ENCODE data around the gene NNT.
"Not testable (repeated sequence)": the region's sequence is repeated elsewhere in the genome, so short reads cannot be mapped to it uniquely, and the experiment has no call there.

NNT gene

GRCh38 chr5:43676083-43676840, 73.3 kb downstream of the NNT start:
- DNase-seq = no peak

GRCh38 chr5:43677253-43677652, 74.3 kb downstream of the NNT start:
- no peak for DNase-seq

GRCh38 chr5:43679214-43679613, 76.2 kb downstream of the NNT start:
- DNase-seq = no peak

- no peak for DNase-seq
Observed at GRCh38 chr5:43680286-43680685, 77.3 kb downstream of the NNT start.

GRCh38 chr5:43683884-43684471, 81.0 kb downstream of the NNT start:
- DNase-seq = no peak

GRCh38 chr5:43685252-43685950, 82.4 kb downstream of the NNT start:
- no peak for DNase-seq

- no peak for DNase-seq
Observed at GRCh38 chr5:43687275-43687674, 84.3 kb downstream of the NNT start.

GRCh38 chr5:43691275-43691674, 88.3 kb downstream of the NNT start:
- DNase-seq = no peak

- no peak for DNase-seq
Observed at GRCh38 chr5:43691893-43692292, 88.9 kb downstream of the NNT start.

GRCh38 chr5:43693411-43693810, 90.4 kb downstream of the NNT start:
- DNase-seq = no peak

- DNase-seq = no peak
Observed at GRCh38 chr5:43694027-43694426, 91.0 kb downstream of the NNT start.

GRCh38 chr5:43696444-43696843, 93.5 kb downstream of the NNT start:
- not testable (repeated sequence) for DNase-seq

GRCh38 chr5:43699910-43700309, 96.9 kb downstream of the NNT start:
- DNase-seq = no peak

- no peak for DNase-seq
Observed at GRCh38 chr5:43700601-43701000, 97.6 kb downstream of the NNT start.

GRCh38 chr5:43701227-43701626, 98.2 kb downstream of the NNT start:
- DNase-seq = no peak

GRCh38 chr5:43702293-43702692, 99.3 kb downstream of the NNT start:
- DNase-seq = no peak

- DNase-seq = peak; percentile 92
Observed at GRCh38 chr5:43702815-43703214, 99.8 kb downstream of the NNT start.

- DNase-seq = no peak
Observed at GRCh38 chr5:43704243-43704642, 101.3 kb downstream of the NNT start.

- DNase-seq = not testable (repeated sequence)
Observed at GRCh38 chr5:43706576-43706975, 103.6 kb downstream of the NNT start.

- no peak for DNase-seq
Observed at GRCh38 chr5:43711496-43711895, 108.5 kb downstream of the NNT start.

- no peak for DNase-seq
Observed at GRCh38 chr5:43712081-43712480, 109.1 kb downstream of the NNT start.

- DNase-seq = not testable (repeated sequence)
Observed at GRCh38 chr5:43719783-43720182, 116.8 kb downstream of the NNT start.

- DNase-seq = no peak
Observed at GRCh38 chr5:43728581-43728980, 125.6 kb downstream of the NNT start.

- DNase-seq = peak; percentile 15
Observed at GRCh38 chr5:43729846-43730478, 127.0 kb downstream of the NNT start.

All from NCI-H82 (cell line).